Neural cell (in vitro differentiated cells): ENCODE results near the gene BMERB1.

Experiments used
- EZH2 ChIP-seq: fragments of 200-600, 300-800 bp; shearing (Covaris generic), sonication (generic); IDR thresholded peaks from 2 replicates; pipeline ENCODE4 v1.6.1; 2014; ENCODE audit warnings: antibody characterized with exemption, low read length, borderline replicate concordance, mild to moderate bottlenecking; ENCODE audit not compliant: insufficient read depth, poor library complexity, severe bottlenecking
- POLR2AphosphoS5 ChIP-seq: IDR thresholded peaks from 2 replicates; pipeline ENCODE4 v1.6.1; 2012
- SMC3 ChIP-seq: fragments of 450-650 bp; conservative IDR thresholded peaks from 2 replicates; pipeline ENCODE4 v1.6.1; 2014; ENCODE audit warnings: antibody characterized with exemption, mild to moderate bottlenecking, moderate library complexity; ENCODE audit not compliant: poor library complexity
- TF ChIP-seq, protein P1 (sequence below): fragments of 450-650 bp; IDR thresholded peaks from 2 replicates; pipeline ENCODE4 v1.5.1; 2014; ENCODE audit warnings: antibody characterized with exemption, mild to moderate bottlenecking, moderate library complexity; ENCODE audit not compliant: poor library complexity, severe bottlenecking

DNA sequence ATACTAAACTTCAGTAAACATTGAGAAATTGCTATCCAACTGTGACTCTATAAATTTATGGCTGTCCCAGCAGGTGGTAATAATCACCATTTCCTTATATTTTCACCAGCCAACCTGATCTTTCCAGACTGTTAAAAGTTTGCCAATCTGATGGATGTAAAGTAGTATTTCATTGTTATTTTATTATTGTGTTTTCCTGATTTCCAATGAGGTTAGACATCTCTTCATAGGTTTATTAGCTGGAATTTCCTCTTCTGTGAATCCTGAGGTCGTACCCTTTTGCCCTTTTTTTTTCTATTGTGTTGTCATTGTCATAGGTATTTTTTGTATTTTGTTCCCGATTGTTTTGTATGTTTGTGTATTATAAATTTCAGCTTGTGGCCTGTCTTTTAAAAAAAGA lies 31.7 kb downstream of the BMERB1 start:
- TF ChIP-seq, protein P1, sequence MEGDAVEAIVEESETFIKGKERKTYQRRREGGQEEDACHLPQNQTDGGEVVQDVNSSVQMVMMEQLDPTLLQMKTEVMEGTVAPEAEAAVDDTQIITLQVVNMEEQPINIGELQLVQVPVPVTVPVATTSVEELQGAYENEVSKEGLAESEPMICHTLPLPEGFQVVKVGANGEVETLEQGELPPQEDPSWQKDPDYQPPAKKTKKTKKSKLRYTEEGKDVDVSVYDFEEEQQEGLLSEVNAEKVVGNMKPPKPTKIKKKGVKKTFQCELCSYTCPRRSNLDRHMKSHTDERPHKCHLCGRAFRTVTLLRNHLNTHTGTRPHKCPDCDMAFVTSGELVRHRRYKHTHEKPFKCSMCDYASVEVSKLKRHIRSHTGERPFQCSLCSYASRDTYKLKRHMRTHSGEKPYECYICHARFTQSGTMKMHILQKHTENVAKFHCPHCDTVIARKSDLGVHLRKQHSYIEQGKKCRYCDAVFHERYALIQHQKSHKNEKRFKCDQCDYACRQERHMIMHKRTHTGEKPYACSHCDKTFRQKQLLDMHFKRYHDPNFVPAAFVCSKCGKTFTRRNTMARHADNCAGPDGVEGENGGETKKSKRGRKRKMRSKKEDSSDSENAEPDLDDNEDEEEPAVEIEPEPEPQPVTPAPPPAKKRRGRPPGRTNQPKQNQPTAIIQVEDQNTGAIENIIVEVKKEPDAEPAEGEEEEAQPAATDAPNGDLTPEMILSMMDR: no peak
- TF ChIP-seq SMC3: no peak
- TF ChIP-seq POLR2AphosphoS5: no peak
- no peak for TF ChIP-seq EZH2
